Caco-2 (cell line): ENCODE results near the gene NBEAL1. TPM values are rescaled to one million over a fixed set of nuclear protein-coding genes. Genes with fewer than 3 reads are reported as not detected.

ENCODE experiments used
- BruUV-seq: library from RNA; stranded (reverse); fragments of 400-500 nt; replicated peaks from 2 replicates; lab custom pipeline; 2021; lab: Mats Ljungman, UMichigan
- CTCF ChIA-PET: fragments of 300-600 bp; sonication (Branson Sonifier 250); formaldehyde crosslinking; loops from one replicate; lab custom pipeline; 2022; ENCODE audit warnings: antibody characterized with exemption; lab: Charles Lee
- POLR2A ChIA-PET: fragments of 300-600 bp; sonication (Branson Sonifier 250); formaldehyde crosslinking; loops from one replicate; lab custom pipeline; 2022; ENCODE audit warnings: antibody characterized with exemption; lab: Charles Lee
- DNase-seq, 2 experiments: peaks; one replicate each; pipeline versions ENCODE4 v3.0.0 to v3.0.0-alpha.2; 2020 to 2022
- H3K27me3 ChIP-seq: replicated peaks from 2 replicates; pipeline ENCODE4 v1.6.0; 2011; ENCODE audit warnings: low read length; ENCODE audit not compliant: control insufficient read depth, insufficient read depth
- H3K36me3 ChIP-seq: 2 replicates; pipeline ENCODE4 v1.5.1; 2011; ENCODE audit warnings: low read length; ENCODE audit not compliant: control insufficient read depth, insufficient read depth
- H3K4me1 ChIP-seq: fragments of 250-450 bp; sonication (Bioruptor Pico); 2 replicates; pipeline ENCODE4 v1.5.1; 2020; ENCODE audit warnings: mild to moderate bottlenecking
- H3K4me3 ChIP-seq: 2 replicates; pipeline ENCODE4 v1.5.1; 2011; ENCODE audit warnings: low read depth, mild to moderate bottlenecking, control low read depth, low read length
- H3K9me3 ChIP-seq: fragments of 250-450 bp; sonication (Bioruptor Pico); 2 replicates; pipeline ENCODE4 v1.5.1; 2020; ENCODE audit warnings: mild to moderate bottlenecking, moderate library complexity
- H3K27ac Mint-ChIP-seq: one replicate; pipeline ENCODE4 v1.8.0; 2022; ENCODE audit warnings: mixed read lengths; ENCODE audit not compliant: unreplicated experiment
- H3K27me3 Mint-ChIP-seq: one replicate; pipeline ENCODE4 v1.8.0; 2022; ENCODE audit warnings: mixed read lengths; ENCODE audit not compliant: insufficient read depth, unreplicated experiment
- H3K36me3 Mint-ChIP-seq: one replicate; pipeline ENCODE4 v1.8.0; 2022; ENCODE audit warnings: mild to moderate bottlenecking, mixed read lengths; ENCODE audit not compliant: insufficient read depth, unreplicated experiment
- H3K4me1 Mint-ChIP-seq: one replicate; pipeline ENCODE4 v1.8.0; 2022; ENCODE audit warnings: low read depth, mixed read lengths; ENCODE audit not compliant: unreplicated experiment
- H3K4me3 Mint-ChIP-seq: one replicate; pipeline ENCODE4 v1.8.0; 2022; ENCODE audit warnings: mild to moderate bottlenecking, moderate library complexity, mixed read lengths; ENCODE audit not compliant: unreplicated experiment
- H3K9me3 Mint-ChIP-seq: one replicate; pipeline ENCODE4 v1.8.0; 2022; ENCODE audit warnings: mixed read lengths; ENCODE audit not compliant: unreplicated experiment
- CTCF ChIP-seq, 2 experiments: fragments of 200-600 bp in 1 of 2; IDR thresholded peaks; 1 replicate in 1 of 2; 2 replicates in 1 of 2; pipeline versions ENCODE4 v1.5.1 to v1.8.0; 2011 to 2022; ENCODE audit warnings: antibody characterized with exemption in 1 of 2, control low read depth in 1 of 2, inconsistent platforms in 1 of 2, low read depth in 1 of 2, low read length in 1 of 2, mild to moderate bottlenecking in 1 of 2, moderate library complexity in 1 of 2; ENCODE audit not compliant: insufficient read depth in 1 of 2, severe bottlenecking in 1 of 2, unreplicated experiment in 1 of 2
- intact Hi-C: fragments of 100-400 bp; cut with micrococcal nuclease; formaldehyde crosslinking; loops from one replicate; pipeline ENCODE4 v1.10.0; 2022; ENCODE audit not compliant: unreplicated experiment
- total RNA-seq: library from RNA; stranded (reverse); gene quantifications from 2 replicates; pipeline ENCODE4 v1.2.3, GENCODE V29; 2022

NBEAL1 gene
- total RNA-seq, 1 experiment from 2014 or later: 44.1 TPM

- no TSS peak for BruUV-seq
- H3K9me3 Mint-ChIP-seq: no peaks in the 10 kb centered on the region
- POLR2A ChIA-PET: interaction anchor here (1.0 kb wide), 1 partner anchor 11 kb away, joined by 3 read pairs; the partner anchor contains the start of gene NBEAL1
- intact Hi-C loops: no loop called here
- no peak for DNase-seq
- no peaks in the 10 kb centered on the region for H3K36me3 ChIP-seq
- H3K36me3 Mint-ChIP-seq: peaks cover 10% of the 10 kb centered on the region
- CTCF ChIA-PET: no interaction called here
- H3K4me1 ChIP-seq: peaks cover 28% of the 10 kb centered on the region
- no peak for TF ChIP-seq CTCF (IDR thresholded peaks at IDR 0.05; ENCODE audit: insufficient read depth in 1 of 2, low read depth in 1 of 2, low read length in 1 of 2, severe bottlenecking in 1 of 2, unreplicated experiment in 1 of 2)
- peaks cover 16% of the 10 kb centered on the region for H3K4me1 Mint-ChIP-seq
- no peaks in the 10 kb centered on the region for H3K27me3 Mint-ChIP-seq
- no peak overlapping the region for H3K4me3 Mint-ChIP-seq
- H3K27ac Mint-ChIP-seq: peak overlapping the region; percentile 79
- H3K9me3 ChIP-seq: peaks cover 1% of the 10 kb centered on the region; the same call in 1 of the 2 replicates
- no peak overlapping the region for H3K4me3 ChIP-seq
- no peaks in the 10 kb centered on the region for H3K27me3 ChIP-seq
These were observed 11.0 kb upstream of the NBEAL1 start for GRCh38 chr2:203003716-203004115.

GRCh38 chr2:203016716-203017115 lies 2.0 kb downstream of the NBEAL1 start:
- Mint-ChIP-seq H3K9me3 (no peaks in the 10 kb centered on the region), H3K36me3 (peaks cover 30% of the 10 kb centered on the region), H3K4me3 (peak overlapping the region; percentile 60), H3K27me3 (no peaks in the 10 kb centered on the region), H3K27ac (no peak overlapping the region), H3K4me1 (peaks cover 27% of the 10 kb centered on the region)
- no peaks in the 10 kb centered on the region for H3K9me3 ChIP-seq
- no peak for DNase-seq
- ChIA-PET CTCF (no interaction called here), POLR2A (no interaction called here)
- no peak for TF ChIP-seq CTCF (IDR thresholded peaks at IDR 0.05; ENCODE audit: insufficient read depth in 1 of 2, low read depth in 1 of 2, low read length in 1 of 2, severe bottlenecking in 1 of 2, unreplicated experiment in 1 of 2)
- no peak overlapping the region for H3K4me3 ChIP-seq
- H3K4me1 ChIP-seq: peaks cover 29% of the 10 kb centered on the region
- intact Hi-C loops: no loop called here
- no peaks in the 10 kb centered on the region for H3K27me3 ChIP-seq
- no peaks in the 10 kb centered on the region for H3K36me3 ChIP-seq
- BruUV-seq: no TSS peak

- H3K9me3 ChIP-seq: no peaks in the 10 kb centered on the region
- no peak for DNase-seq
- intact Hi-C loops: no loop called here
- H3K36me3 ChIP-seq: no peaks in the 10 kb centered on the region
- ChIA-PET CTCF (no interaction called here), POLR2A (interaction anchor here (0.6 kb wide), 1 partner anchor 40 kb away, joined by 5 read pairs; no protein-coding TSS in a partner anchor)
- peaks cover 29% of the 10 kb centered on the region for H3K4me1 ChIP-seq
- no peaks in the 10 kb centered on the region for H3K27me3 ChIP-seq
- TF ChIP-seq CTCF (IDR thresholded peaks at IDR 0.05; ENCODE audit: insufficient read depth in 1 of 2, low read depth in 1 of 2, low read length in 1 of 2, severe bottlenecking in 1 of 2, unreplicated experiment in 1 of 2): no peak
- Mint-ChIP-seq H3K27ac (peak overlapping the region; percentile 39), H3K4me1 (peaks cover 27% of the 10 kb centered on the region), H3K27me3 (no peaks in the 10 kb centered on the region), H3K36me3 (peaks cover 31% of the 10 kb centered on the region), H3K4me3 (peak overlapping the region; percentile 70), H3K9me3 (no peaks in the 10 kb centered on the region)
- no peak overlapping the region for H3K4me3 ChIP-seq
- no TSS peak for BruUV-seq
These were observed 3.5 kb downstream of the NBEAL1 start for GRCh38 chr2:203018181-203018580.
